ENCODE measurements around the gene ST6GALNAC3.

Gene ST6GALNAC3

DNA sequence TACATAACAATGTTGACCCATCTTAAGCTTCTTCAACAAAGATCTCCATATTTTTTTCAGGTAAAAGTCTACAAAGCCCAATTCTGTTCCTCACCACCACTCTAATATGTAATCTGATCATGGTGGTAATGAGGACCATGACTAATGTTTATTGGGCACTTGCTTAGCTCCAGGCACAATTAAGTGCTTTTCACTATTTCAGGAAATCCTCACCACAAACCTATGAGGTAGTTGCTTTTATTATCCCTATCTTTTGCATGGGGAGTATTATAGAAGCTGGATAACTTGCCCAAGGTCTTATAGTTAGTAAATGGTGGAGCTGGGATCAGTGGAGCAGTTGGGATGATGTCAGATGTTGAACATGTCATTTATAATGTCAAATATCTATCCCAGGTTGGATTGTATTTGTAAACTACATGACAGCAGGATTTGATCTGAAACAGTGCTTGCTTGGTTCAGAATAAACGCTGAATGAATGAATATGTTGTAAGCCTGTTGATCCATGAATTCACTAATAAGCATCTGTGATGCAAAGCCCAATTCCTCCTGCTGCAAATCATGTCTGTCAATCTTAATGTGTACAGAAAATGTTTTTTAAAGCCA lies 509.4 kb downstream of the ST6GALNAC3 start:
- DNase-seq (ENCODE audit: low spot score) = no peak

DNA sequence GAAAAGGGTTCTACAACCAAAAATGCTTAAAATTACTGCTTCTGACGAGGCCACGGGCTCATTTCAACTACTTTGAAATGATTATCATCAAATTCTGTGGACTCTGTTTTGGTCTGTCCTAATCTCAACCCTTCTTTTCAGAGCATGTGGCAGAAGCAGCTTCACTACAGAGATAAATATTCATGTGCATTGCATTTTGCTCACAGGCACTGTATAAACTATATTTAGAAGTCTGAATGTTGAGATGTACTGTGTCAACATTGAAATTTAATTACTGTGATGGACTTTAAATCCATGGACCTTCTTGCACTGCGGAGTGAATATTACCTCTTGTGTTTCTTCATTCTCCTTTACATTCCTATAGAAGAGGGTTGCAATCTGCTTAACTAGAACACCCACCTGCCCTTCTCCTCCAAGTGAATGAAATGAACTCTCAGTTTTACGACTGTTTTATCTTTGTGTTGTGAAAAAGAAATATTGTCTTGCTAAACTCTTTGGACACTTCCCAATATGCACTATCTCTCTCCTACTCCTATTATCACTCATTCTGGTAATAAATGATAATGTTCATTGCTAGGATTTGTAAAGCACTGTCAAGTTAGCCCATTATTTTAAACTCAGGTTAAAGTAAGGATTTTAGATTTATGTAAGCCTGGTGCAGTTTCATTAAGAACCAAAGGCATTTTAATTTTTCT lies 511.6 kb downstream of the ST6GALNAC3 start:
- no peak for DNase-seq (ENCODE audit: low spot score)

DNA sequence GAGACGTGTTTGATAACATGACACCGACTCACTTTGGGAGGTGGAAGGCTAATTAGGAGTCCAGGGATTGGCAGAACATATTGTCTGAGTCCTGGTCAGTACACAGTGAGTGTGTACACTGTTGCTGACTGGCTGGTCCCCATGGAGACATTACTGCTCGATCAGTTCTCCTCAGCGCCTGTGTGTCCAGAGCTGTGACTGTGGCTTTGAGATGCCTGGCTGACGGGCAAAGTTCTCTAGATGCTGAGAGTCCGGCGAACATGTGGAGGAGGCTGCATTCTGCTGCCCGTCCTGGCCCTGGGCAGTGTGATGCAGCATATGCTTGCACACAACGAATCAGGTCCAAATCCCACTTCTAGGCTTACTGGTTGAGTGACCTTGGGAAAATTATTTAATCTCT lies 512.7 kb downstream of the ST6GALNAC3 start:
- DNase-seq (ENCODE audit: low spot score) = no peak

DNA sequence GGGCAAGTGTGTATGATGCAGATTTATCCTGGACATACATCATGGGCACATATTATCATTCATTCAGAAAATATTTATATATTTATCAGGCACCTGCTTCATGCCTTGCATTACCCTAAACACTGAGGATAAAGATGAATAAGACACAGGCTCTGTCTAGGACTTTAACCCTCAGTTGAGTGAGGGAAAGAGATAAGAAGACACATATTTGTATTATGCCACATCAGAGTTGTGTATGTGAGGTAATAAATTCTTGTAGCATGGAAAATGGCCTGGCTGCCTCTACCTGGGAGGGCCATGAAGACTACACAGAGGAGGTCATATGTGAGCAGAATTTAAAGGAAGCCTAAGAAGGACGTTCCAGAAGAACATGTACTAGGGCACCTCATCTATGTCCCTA lies 516.9 kb downstream of the ST6GALNAC3 start:
- no peak for DNase-seq (ENCODE audit: low spot score)

DNA sequence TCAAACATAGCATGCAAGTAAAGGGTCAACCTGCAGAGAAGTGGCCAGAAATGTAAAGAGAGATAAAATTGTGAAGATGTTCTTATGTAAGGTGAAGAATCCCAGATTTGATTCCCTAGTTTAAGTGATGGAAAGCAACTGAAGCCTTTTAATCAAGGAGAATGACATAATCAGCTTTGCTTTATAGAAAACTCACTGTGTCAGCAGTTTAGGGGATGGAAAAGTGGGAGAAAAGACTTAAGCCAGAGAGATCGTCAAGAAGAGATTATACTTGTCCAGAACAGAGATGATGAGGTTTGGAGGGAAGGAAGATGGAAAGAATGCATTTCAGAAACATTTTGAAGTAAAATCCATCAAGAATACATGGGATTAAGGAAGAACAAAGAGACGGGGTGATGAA lies 517.4 kb downstream of the ST6GALNAC3 start:
- no peak for DNase-seq (ENCODE audit: low spot score)

DNA sequence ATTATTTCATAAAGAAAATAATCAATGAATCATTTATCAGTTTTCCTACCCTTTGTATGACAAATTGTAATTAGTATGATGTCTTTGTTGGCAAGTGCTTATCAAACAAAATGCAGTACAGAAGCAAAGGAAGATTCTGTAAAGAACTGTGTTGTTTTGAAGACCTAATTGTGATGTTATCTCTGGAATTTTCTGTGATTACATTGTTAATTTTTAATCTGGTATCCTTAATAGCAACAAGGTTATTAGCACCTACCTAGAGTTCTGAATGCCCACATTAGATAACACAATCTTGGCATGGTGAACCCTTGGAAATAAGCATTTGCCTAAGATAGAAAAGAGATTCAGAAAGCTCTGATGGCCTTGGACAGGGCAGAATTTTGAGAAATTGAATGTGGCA lies 518.6 kb downstream of the ST6GALNAC3 start:
- no peak for DNase-seq (ENCODE audit: low spot score)

DNA sequence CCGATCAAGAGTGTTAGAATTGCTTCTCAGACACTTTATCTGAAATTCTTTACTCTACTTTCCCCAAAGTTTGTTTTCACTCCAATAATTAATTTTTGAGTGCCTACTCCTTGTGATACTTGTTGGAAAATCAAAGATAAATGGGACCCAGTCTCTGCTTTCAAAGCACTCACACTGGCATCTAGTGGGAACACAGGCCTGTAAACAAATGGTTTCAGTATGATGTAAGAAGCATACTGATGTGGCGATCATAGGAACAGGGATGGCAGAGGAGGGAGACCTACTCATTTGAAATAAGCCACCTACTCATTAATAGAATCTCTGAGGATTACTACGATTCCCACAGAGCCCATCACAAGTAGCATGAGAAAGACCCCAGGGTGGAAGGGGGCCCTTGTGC lies 519.1 kb downstream of the ST6GALNAC3 start:
- DNase-seq (ENCODE audit: low spot score) = no peak

DNA sequence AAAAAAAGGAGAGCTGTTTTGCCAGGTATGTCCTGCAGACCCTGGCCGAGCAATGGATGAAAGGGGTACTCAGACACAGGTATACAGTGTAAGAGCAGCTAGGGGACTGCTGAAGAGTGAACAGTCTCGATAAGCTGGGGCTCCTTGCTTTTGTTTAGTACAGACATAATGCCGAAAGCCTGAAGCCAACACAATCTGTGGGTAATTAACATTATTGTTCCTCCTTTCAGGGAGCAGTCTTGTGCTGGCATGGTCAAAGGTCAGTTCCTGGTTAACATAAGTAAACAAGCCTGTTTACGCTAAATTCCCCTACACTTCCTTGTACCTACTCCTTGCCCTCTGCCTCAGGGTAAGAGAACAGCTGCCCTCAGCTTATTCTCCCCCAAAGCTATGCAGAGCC lies 520.5 kb downstream of the ST6GALNAC3 start:
- DNase-seq (ENCODE audit: low spot score) = no peak

DNA sequence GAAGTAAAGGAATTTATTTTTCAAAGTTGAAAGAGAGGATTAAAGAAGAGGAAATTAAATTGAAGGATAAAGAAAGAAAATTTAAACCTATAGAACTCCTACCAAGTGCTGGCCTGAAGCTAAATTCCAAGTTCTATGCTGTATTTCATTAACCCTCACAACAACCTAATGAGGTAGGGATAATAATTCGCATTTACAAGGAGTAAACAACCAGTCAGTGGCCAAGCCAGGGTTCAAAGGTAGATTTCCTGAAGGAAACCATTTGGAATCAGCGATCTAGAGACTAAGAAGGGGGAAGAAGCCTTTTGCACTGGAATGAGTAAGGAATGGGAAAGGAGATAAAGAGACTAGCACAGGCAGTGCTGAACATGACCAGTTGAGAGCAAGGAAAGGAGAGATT lies 526.9 kb downstream of the ST6GALNAC3 start:
- DNase-seq (ENCODE audit: low spot score) = no peak

DNA sequence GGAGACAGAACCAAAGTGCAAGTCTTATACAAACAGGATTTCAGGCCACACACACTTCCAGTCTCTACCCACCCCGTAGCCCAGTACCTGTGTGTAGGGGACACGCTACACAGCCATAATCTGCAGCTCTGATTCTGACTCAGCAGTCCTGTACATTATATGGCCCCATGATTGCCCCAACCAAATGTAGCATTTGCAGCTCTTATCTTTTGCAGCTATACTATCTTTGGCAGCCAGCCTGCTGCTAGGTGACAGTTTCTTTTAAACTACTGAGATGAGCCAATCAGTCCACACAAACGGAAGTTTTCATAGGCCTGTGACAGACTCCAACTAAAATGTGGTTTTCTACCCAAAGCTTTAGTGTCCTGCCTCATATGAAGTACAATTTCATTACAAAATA lies 533.2 kb downstream of the ST6GALNAC3 start:
- DNase-seq (ENCODE audit: low spot score) = no peak

DNA sequence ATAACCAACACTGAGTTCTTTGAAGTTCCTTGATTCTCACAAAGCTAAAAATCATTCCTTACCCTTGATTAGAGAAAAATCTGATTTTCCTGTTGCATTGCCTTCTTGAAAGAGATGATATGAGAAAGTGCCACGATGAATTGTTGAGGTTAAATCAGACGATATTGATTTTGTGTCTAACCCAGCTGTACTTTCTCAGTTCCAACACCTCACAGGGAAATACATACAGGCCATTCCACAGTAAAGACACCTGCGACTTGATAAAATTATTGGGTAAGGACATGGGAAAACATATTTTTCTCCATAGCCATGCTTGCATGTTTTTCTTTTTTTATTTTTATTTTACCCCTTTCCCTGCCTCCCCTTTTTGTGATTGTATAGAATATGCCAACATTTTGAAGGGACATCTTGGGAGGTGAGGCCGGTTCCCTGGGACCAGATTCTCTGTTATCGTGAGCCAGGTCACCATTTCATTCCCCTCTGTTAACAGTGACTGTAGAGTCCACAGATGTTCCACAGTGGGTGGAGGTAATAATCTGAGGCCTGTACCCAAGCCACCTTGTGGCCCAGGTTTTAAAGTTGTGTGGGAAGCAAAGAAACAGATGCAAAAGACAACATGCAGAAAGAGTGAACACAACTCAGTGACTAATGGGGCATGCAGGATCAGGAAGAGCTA lies 537.4 kb downstream of the ST6GALNAC3 start:
- DNase-seq (ENCODE audit: low spot score) = no peak

DNA sequence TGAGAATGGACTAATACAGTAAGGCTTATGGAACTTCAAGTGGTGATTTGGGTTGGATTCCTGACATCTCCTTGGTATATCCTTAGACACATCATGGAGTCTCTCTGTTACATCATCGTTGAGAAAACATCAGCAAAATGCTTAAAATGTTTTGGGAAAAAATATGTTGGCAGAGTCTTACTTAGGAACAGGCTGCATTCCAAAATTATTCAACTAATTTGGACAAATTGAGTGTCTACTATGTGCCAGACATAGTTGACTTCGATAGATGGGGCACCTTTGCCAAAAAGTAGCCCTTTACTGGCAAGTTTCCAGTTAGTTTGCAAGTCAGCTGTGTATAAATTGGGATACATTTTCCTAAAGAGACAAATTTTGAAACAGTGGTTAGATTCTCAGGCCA lies 539.3 kb downstream of the ST6GALNAC3 start:
- no peak for DNase-seq (ENCODE audit: low spot score)

DNA sequence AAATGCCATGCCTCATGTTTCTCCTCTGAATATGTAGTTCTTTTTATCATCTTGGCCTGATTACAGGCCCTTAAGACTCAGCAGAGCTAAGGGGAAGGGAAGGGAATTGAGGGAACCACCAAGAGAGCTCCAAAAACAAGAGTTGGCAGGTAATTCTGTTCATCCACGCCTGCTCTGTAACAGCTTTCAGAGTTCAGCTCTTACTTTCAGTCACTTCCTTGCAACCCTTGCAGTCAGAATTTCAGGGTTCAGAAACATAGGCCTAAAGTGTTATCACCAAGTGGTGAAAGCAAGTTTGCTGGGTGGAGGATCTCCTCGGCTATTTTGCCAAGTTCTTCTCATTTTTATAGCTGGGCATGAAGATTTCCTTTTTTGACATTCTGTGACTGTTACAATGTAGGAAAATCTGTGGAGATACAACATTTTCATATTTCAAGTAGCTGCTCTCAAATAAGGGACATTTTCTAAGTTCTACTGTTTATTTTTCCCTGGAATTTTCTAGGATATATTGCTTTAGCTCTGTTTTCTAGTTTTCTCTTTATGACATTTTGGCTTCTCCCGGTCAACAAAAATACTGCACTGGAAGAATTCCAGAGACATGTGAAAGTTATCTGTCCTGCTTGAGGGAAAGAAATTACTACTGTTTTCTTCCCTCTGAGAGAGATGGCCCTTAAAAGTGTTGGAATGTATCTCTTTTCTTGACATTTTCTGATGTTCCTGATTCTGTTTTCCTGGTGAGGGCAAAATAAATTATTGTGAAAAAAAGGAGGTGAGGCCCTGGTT lies 540.9 kb downstream of the ST6GALNAC3 start:
- no peak for DNase-seq (ENCODE audit: low spot score)

DNA sequence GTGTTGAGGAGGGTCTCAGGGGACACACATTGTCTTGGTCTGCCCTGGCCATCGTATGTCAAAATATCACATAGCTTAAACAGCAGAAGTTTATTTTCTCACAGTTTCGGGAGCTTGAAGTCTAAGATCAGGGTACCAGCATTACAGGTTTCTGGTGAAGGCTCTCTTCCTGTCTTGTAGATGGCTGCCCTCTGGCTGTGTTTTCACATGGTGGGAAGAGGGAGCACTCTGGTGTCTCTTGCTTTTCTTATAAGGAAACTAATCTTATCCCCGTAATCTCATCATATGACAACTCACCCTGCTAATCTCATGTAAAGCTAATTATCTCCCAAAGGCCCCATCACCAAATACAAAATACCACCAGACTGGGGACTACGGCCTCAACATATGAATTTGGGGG lies 545.8 kb downstream of the ST6GALNAC3 start:
- DNase-seq (ENCODE audit: low spot score) = no peak

DNA sequence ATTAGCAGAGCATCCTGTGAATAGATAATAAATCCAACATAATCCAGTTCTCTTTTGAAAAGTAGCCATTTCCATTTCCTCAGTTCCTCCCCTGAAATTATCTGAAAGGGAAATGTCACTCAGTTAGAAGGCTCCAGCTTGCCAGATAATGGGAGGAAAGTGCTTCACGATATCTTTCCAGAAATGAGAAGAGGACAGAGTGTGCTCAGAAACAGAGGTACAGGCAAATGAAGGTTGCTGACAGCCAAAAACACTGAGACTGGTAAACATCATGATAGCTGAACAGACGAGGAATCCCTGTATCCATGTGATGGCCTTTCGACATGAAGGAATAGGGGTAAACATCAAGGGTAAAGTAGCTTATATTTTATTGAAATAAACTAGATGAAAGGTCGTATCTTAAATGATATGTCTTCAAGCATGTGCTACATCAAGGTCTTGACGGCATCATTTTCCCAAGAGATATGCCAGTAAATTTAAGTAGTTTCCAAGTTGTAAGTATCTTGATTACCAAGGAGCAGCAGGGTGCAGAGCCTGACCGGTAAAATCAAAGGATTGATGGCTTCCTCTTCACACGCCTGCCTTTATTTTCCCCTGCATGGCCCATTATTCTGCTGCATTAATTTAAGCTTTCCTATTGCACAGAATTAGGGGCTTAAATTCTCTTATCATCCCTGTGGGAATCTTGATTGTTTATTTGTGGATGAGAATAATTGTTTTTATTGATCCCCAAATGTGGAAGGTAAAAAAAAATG lies 548.4 kb downstream of the ST6GALNAC3 start:
- DNase-seq (ENCODE audit: low spot score) = no peak

DNA sequence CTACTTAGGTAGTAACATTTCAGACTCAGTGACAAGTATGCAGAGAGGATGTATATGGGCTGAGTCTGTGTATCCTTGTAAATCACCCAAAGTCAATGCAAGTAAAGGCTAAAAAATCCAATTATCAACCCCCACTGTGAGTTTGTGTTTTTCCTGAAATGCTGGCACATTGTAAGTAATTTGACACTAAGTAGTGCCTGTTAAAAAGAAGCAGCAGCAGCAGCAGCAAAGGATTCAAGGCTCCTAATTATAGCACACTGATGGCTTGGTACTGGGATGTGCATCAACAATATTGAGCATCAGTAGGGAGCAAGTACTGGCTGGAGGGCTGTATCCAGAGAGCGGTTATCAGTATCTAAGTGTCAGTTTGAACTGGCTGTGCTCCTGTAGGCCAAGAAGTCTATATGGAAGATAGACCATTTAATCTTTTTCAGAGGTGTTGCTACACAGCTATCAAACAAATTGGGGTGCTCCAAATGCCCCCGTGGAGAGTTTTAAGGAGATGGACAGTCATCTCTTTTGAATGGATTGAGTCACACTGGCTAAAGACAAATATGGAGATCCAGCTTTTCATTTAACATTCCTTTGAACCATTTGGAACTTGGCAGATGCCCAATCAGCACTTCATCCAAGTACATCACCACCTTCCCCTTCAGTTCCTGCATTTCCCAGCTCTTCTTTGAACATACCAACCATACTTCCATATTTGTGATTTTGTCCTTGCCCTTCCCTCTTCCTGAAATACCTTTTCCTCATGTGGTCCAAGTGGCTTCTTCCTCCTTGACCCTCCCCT lies 551.5 kb downstream of the ST6GALNAC3 start:
- no peak for DNase-seq (ENCODE audit: low spot score)

DNA sequence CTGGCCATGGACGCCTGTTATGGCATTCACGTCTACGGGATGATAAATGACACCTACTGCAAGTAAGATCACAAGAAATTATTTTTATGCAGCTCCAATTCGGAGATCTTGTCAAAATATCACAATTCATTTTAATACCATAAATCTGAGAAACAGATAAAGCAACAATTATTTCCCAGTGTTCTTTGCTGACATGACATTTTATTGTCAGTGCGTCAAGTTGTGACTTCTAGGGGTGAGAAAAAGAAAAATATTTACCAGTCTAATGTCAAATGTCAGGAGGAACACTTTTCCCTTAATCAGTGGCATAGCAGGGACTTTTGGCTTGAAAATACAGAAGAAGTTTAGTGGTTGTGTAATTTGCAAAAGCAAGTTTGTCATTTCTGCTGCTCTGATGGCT lies 553.0 kb downstream of the ST6GALNAC3 start:
- DNase-seq (ENCODE audit: low spot score) = no peak

DNA sequence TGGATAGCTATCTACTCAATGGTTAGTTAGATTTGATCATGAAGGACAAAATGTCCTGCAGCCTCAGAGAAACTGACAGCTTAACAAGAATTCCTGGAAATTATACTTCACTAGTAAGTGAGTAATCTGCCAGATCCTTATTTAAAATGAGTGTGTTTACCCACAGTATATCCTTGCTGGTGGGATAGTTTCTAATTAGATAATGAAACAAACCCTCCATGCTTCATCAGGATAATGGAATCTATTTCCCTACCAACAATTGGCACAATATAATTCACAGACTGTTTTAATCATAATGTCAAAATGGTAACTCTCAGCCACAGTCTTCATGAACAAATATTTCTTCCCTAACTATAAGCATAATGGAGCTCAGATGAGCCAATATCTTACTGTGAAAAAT lies 553.4 kb downstream of the ST6GALNAC3 start:
- DNase-seq (ENCODE audit: low spot score) = no peak

DNA sequence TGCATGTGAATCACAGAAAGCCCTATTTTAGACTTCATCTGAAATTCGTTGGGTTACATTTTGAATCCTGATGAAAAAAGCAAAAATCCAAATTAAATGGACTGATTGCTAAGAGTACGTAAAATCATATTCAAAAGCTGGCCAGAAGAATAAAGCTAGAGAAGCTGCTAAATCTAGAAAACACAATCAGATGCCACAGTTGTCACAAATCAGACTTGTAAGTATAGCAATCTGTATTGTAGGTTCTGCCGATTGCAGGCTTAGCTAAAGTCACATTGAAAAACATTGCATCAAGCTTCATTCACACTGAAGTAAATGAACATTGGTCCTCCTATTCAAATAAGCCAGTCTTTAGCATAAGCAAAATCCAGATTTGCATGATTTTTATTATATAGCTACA lies 557.6 kb downstream of the ST6GALNAC3 start:
- DNase-seq (ENCODE audit: low spot score) = no peak

DNA sequence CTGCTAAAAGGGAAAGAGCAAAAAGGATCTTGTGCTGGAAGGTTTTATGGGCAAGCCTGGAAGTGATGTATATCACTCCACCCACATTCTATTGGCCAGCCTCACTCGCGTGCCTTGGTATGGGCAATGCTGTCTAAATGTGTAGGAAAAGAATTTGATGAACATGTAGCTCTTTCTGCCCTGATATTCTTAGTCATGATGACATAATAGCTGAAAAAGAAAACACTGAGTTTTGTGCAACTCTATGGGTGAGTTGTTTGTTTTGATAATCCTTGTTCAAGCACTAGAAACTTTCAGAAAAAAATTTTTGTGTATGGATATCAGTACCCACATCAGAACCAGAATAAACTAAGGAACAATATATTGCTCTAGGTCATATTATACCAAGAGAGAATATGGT lies 561.2 kb downstream of the ST6GALNAC3 start:
- no peak for DNase-seq (ENCODE audit: low spot score)

DNA sequence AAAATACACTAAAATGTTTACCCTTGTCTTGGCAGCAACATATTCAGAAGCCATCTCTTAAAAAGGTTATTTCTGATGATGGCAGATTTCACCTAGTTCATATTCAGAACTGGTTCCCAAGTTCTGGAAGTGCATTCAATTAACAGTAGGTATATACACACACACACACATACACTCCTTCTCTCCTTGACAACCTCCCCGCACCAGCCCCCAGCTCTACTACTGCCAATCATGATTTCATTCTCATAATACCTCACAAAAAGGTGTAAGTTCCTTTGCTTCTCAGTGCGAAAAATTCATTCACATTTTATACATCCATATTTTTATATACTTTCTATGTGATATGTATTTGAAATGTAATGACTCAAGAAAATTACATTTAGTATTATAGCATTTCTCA lies 564.6 kb downstream of the ST6GALNAC3 start:
- DNase-seq (ENCODE audit: low spot score) = no peak
